H9 (cell line): ENCODE results near the gene HSD17B8. TPM values are rescaled to one million over a fixed set of nuclear protein-coding genes. Genes with fewer than 3 reads are reported as not detected.

Source experiments
- DNase-seq: peaks from one replicate; pipeline ENCODE4 v3.0.0-alpha.2; 2017
- H2AFZ ChIP-seq: one replicate; pipeline ENCODE4 v1.6.1; 2013; ENCODE audit warnings: mild to moderate bottlenecking, low read length, control low read depth, moderate library complexity
- H2AK5ac ChIP-seq: 2 replicates; pipeline ENCODE4 v1.6.1; 2013; ENCODE audit warnings: low read length, control low read depth, mixed read lengths; ENCODE audit not compliant: insufficient read length
- H2BK120ac ChIP-seq: one replicate; pipeline ENCODE4 v1.6.1; 2013; ENCODE audit warnings: low read depth, mild to moderate bottlenecking, low read length, control low read depth, inconsistent platforms; ENCODE audit not compliant: poor library complexity, severe bottlenecking
- H2BK12ac ChIP-seq: 2 replicates; pipeline ENCODE4 v1.6.1; 2013; ENCODE audit warnings: low read length, control low read depth, mixed read lengths, low read depth; ENCODE audit not compliant: insufficient read length
- H2BK15ac ChIP-seq: 2 replicates; pipeline ENCODE4 v1.6.1; 2013; ENCODE audit warnings: low read depth, low read length, control low read depth
- H2BK20ac ChIP-seq: one replicate; pipeline ENCODE4 v1.6.1; 2013; ENCODE audit warnings: low read depth, mild to moderate bottlenecking, low read length, control low read depth, inconsistent platforms; ENCODE audit not compliant: poor library complexity, severe bottlenecking
- H2BK5ac ChIP-seq: 2 replicates; pipeline ENCODE4 v1.6.1; 2013; ENCODE audit warnings: low read length, control low read depth, mixed read lengths; ENCODE audit not compliant: insufficient read length
- H3K14ac ChIP-seq: 2 replicates; pipeline ENCODE4 v1.6.1; 2013; ENCODE audit warnings: low read length, control low read depth; ENCODE audit not compliant: insufficient read depth
- H3K18ac ChIP-seq: 2 replicates; pipeline ENCODE4 v1.6.1; 2013; ENCODE audit warnings: low read depth, mild to moderate bottlenecking, mixed read lengths, low read length, control low read depth; ENCODE audit not compliant: insufficient read length
- H3K23ac ChIP-seq: 2 replicates; pipeline ENCODE4 v1.6.1; 2013; ENCODE audit warnings: low read length, control low read depth, mixed read lengths, low read depth; ENCODE audit not compliant: insufficient read length
- H3K23me2 ChIP-seq: 2 replicates; pipeline ENCODE4 v1.6.1; 2013; ENCODE audit warnings: low read depth, mild to moderate bottlenecking, mixed read lengths, low read length, control low read depth; ENCODE audit not compliant: insufficient read length, poor library complexity, severe bottlenecking
- H3K27ac ChIP-seq: 2 replicates; pipeline ENCODE4 v1.5.1; 2013; ENCODE audit warnings: low read length, control low read depth, mixed read lengths, low read depth; ENCODE audit not compliant: insufficient read length
- H3K27me3 ChIP-seq: 2 replicates; pipeline ENCODE4 v1.6.1; 2013; ENCODE audit warnings: low read length, control low read depth, inconsistent platforms; ENCODE audit not compliant: insufficient read depth
- H3K4ac ChIP-seq: 2 replicates; pipeline ENCODE4 v1.6.1; 2013; ENCODE audit warnings: low read depth, mild to moderate bottlenecking, control low read depth, inconsistent platforms, low read length, moderate library complexity
- H3K4me1 ChIP-seq: 2 replicates; pipeline ENCODE4 v1.6.1; 2013; ENCODE audit warnings: low read length, control low read depth, inconsistent platforms; ENCODE audit not compliant: insufficient read depth
- H3K4me2 ChIP-seq: 2 replicates; pipeline ENCODE4 v1.6.1; 2013; ENCODE audit warnings: low read length, control low read depth, mixed read lengths; ENCODE audit not compliant: insufficient read length, insufficient read depth
- H3K56ac ChIP-seq: 2 replicates; pipeline ENCODE4 v1.6.1; 2013; ENCODE audit warnings: low read depth, mild to moderate bottlenecking, mixed read lengths, low read length, control low read depth; ENCODE audit not compliant: insufficient read length
- H3K79me1 ChIP-seq: 2 replicates; pipeline ENCODE4 v1.6.1; 2013; ENCODE audit warnings: low read depth, mild to moderate bottlenecking, moderate library complexity, low read length, control low read depth, inconsistent platforms; ENCODE audit not compliant: insufficient read depth, poor library complexity, severe bottlenecking
- H3K79me2 ChIP-seq: 2 replicates; pipeline ENCODE4 v1.6.1; 2013; ENCODE audit warnings: low read length, control low read depth, inconsistent platforms; ENCODE audit not compliant: insufficient read depth
- H3K9ac ChIP-seq: 2 replicates; pipeline ENCODE4 v1.6.1; 2013; ENCODE audit warnings: low read length, control low read depth, mixed read lengths; ENCODE audit not compliant: insufficient read length; ENCODE audit errors: extremely low read depth
- H3K9me3 ChIP-seq: one replicate; pipeline ENCODE4 v1.6.1; 2013; ENCODE audit warnings: low read depth, low read length, inconsistent platforms; ENCODE audit not compliant: control insufficient read depth
- H3T11ph ChIP-seq: one replicate; pipeline ENCODE4 v1.6.1; 2013; ENCODE audit warnings: mild to moderate bottlenecking, low read length, control low read depth, inconsistent platforms
- H4K20me1 ChIP-seq: one replicate; pipeline ENCODE4 v1.6.1; 2013; ENCODE audit not compliant: control insufficient read depth, insufficient read length, insufficient read depth
- H4K5ac ChIP-seq: 2 replicates; pipeline ENCODE4 v1.6.1; 2013; ENCODE audit warnings: low read depth, mild to moderate bottlenecking, mixed read lengths, low read length, control low read depth; ENCODE audit not compliant: insufficient read length
- H4K8ac ChIP-seq: replicated peaks from 2 replicates; pipeline ENCODE4 v1.6.1; 2013; ENCODE audit warnings: low read length, control low read depth, mixed read lengths, low read depth; ENCODE audit not compliant: insufficient read length
- H4K91ac ChIP-seq: 2 replicates; pipeline ENCODE4 v1.6.1; 2013; ENCODE audit warnings: low read depth, mild to moderate bottlenecking, moderate library complexity, mixed read lengths, low read length, control low read depth; ENCODE audit not compliant: insufficient read length
- H3K27ac Mint-ChIP-seq, 3 experiments: 2 replicates in 2 of 3; 3 replicates in 1 of 3; pipeline ENCODE4 v1.8.0; 2020 to 2021; ENCODE audit warnings: mixed read lengths in 3 of 3, mild to moderate bottlenecking in 1 of 3, moderate library complexity in 1 of 3
- H3K27me3 Mint-ChIP-seq: 2 replicates; pipeline ENCODE4 v1.8.0; 2021; ENCODE audit warnings: low read depth, mild to moderate bottlenecking, moderate library complexity, mixed read lengths
- H3K36me3 Mint-ChIP-seq, 3 experiments: 2 replicates in 2 of 3; 3 replicates in 1 of 3; pipeline ENCODE4 v1.8.0; 2020 to 2021; ENCODE audit warnings: low read depth in 3 of 3, mixed read lengths in 3 of 3; ENCODE audit not compliant: insufficient read depth in 1 of 3
- H3K4me1 Mint-ChIP-seq, 2 experiments: 2 replicates each; pipeline ENCODE4 v1.8.0; 2020; ENCODE audit warnings: mixed read lengths in 2 of 2
- H3K4me3 Mint-ChIP-seq, 2 experiments: 2 replicates in 1 of 2; 3 replicates in 1 of 2; pipeline ENCODE4 v1.8.0; 2020 to 2021; ENCODE audit warnings: mild to moderate bottlenecking in 2 of 2, mixed read lengths in 2 of 2, moderate library complexity in 1 of 2
- H3K9me3 Mint-ChIP-seq, 2 experiments: 2 replicates in 1 of 2; 3 replicates in 1 of 2; pipeline ENCODE4 v1.8.0; 2020; ENCODE audit warnings: mild to moderate bottlenecking in 2 of 2, mixed read lengths in 2 of 2, moderate library complexity in 1 of 2
- CTCF ChIP-seq: fragments of 200-600 bp; sonication (generic); conservative IDR thresholded peaks from 3 replicates; pipeline ENCODE4 v1.8.0; 2021; ENCODE audit warnings: antibody characterized with exemption, mild to moderate bottlenecking
- WGBS: extraction: QIAGEN DNeasy Blood & Tissue Kit; methylation state at CpG from one replicate; pipeline ENCODE4 v1.1.7; 2013; ENCODE audit warnings: missing lambda C conversion rate, low lambda C conversion rate, mixed read lengths; ENCODE audit not compliant: insufficient read length; ENCODE audit errors: extremely low coverage; 5-methylcytosine and 5-hydroxymethylcytosine counted together
- total RNA-seq: library from RNA; stranded (reverse); gene quantifications from 2 replicates; pipeline ENCODE4 v1.2.1, GENCODE V29; 2021

HSD17B8 gene
- total RNA-seq, 1 experiment from 2014 or later: 7.1 TPM

DNA sequence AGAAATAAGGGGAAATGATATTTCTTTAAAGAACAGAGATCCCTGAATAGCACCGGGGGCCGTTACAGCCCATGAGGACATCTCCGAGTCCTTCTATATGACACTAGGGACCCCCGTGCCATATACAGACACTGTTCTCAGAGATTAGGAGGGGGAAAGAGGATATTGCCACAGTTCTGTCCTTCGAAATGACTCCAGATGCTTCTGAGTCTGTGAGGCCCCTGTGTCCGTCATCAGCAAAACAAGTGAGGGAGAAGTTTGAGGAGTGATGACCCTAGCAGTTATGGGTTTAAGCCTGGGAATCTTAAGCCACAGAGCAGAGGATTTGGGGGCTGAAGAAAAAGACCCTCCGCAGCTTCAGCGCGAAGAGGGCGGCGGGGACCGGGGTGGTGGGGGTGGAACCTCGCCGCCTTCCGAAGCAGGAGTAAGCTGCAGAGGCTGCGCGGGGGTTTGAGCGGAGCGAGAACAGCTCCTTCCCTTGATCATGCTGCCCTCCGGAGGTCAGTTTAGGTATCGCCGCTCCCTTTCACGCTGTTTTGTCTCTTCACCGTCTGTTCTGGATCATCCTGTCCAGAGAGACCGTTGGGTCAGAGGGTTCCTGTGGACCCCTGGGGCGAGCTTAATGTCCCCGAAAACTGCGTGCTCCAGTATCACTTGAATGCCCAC is 43.7 kb downstream of the HSD17B8 start:
- H2BK15ac ChIP-seq: no peak overlapping the region
- no peak overlapping the region for H2BK12ac ChIP-seq
- peaks cover 46% of the 10 kb centered on the region for H3K27me3 Mint-ChIP-seq
- no peak overlapping the region for H3K23ac ChIP-seq
- H3K4ac ChIP-seq: no peak overlapping the region
- H3K9me3 Mint-ChIP-seq: no peaks in the 10 kb centered on the region; a peak in 1 of 5 replicates
- no peaks in the 10 kb centered on the region for H3K79me1 ChIP-seq
- H2AK5ac ChIP-seq: no peak overlapping the region
- H3K23me2 ChIP-seq: peaks cover 17% of the 10 kb centered on the region
- no peak overlapping the region for H3K56ac ChIP-seq
- H3K18ac ChIP-seq: no peak overlapping the region
- H4K20me1 ChIP-seq: no peaks in the 10 kb centered on the region
- no peaks in the 10 kb centered on the region for H3K79me2 ChIP-seq
- peak overlapping the region; percentile 64 to 83 for H3K4me3 Mint-ChIP-seq
- H2BK120ac ChIP-seq: no peak overlapping the region
- H3K4me1 Mint-ChIP-seq: peaks cover 20 to 22% of the 10 kb centered on the region in 2 experiments
- peak overlapping the region; percentile 77 for H3K4me2 ChIP-seq
- no peak overlapping the region for H4K91ac ChIP-seq
- peak; percentile 90 for DNase-seq
- no peak overlapping the region for H2BK20ac ChIP-seq
- H3K9me3 ChIP-seq: no peaks in the 10 kb centered on the region
- H3K9ac ChIP-seq: peak overlapping the region; percentile 56
- H4K5ac ChIP-seq: no peak overlapping the region
- H3K36me3 Mint-ChIP-seq: peaks cover 8 to 24% (median 20%) of the 10 kb centered on the region in 3 experiments; a peak in 6 of 7 replicates
- H4K8ac ChIP-seq: no peak overlapping the region
- H3K4me1 ChIP-seq: no peaks in the 10 kb centered on the region; the same call in 1 of the 2 replicates
- no peak overlapping the region for H3K27ac ChIP-seq
- H3K27me3 ChIP-seq: no peaks in the 10 kb centered on the region; the same call in 1 of the 2 replicates
- peak overlapping the region; percentile 66 for H2AFZ ChIP-seq
- H2BK5ac ChIP-seq: no peak overlapping the region
- H3K27ac Mint-ChIP-seq: peak overlapping the region in 1 of 3 experiments; percentile 40; a peak in 1 of 7 replicates
- H3T11ph ChIP-seq: no peak overlapping the region
- TF ChIP-seq CTCF: peak; percentile 91
- no peak overlapping the region for H3K14ac ChIP-seq
- WGBS: no CpG with 5 or more reads among the region's 28 CpGs
